Nephron progenitor cell (in vitro differentiated cells): ENCODE data around the gene WDR49.

ENCODE experiments used
- DNase-seq: peaks from one replicate; pipeline ENCODE4 v3.0.0; 2021
- H3K27ac Mint-ChIP-seq: 2 replicates; pipeline ENCODE4 v1.8.0; 2021; ENCODE audit warnings: mild to moderate bottlenecking, moderate library complexity, mixed read lengths
- H3K27me3 Mint-ChIP-seq: 2 replicates; pipeline ENCODE4 v1.8.0; 2021; ENCODE audit warnings: mild to moderate bottlenecking, low read depth, mixed read lengths; ENCODE audit not compliant: poor library complexity
- H3K36me3 Mint-ChIP-seq: 2 replicates; pipeline ENCODE4 v1.8.0; 2021; ENCODE audit warnings: low read depth, mixed read lengths
- H3K4me1 Mint-ChIP-seq: 2 replicates; pipeline ENCODE4 v1.8.0; 2021; ENCODE audit warnings: mixed read lengths
- H3K4me3 Mint-ChIP-seq: 2 replicates; pipeline ENCODE4 v1.8.0; 2021; ENCODE audit warnings: mild to moderate bottlenecking, moderate library complexity, mixed read lengths
- H3K9me3 Mint-ChIP-seq: 2 replicates; pipeline ENCODE4 v1.8.0; 2021; ENCODE audit warnings: mild to moderate bottlenecking, moderate library complexity, mixed read lengths
- CTCF ChIP-seq: fragments of 200-600 bp; sonication (generic); IDR thresholded peaks from 2 replicates; pipeline ENCODE4 v1.5.0; 2021; ENCODE audit warnings: antibody characterized with exemption

WDR49 gene

DNA sequence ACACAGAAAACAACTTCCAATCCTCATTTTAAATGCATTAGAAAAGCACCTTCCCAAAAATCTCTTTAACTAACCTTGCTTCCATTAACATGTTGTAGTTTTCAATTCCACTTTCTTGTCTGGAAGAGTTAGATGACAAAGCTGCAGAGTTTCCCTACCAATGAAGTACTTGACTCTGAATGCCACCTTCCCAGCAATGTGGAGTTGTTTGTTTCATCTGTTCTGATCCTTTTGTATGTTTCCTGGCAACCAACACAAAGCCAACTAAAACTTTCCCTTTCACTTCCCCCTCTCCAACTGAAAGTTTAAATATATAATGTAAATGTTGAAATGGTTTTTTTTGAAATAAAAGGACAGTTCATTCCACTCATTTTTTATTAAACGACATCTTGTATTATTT lies at the start of gene WDR49:
Gene WDR49 (minus strand): TSS at position 183 of the 400 bp plus-strand sequence. CDS start 517 bp downstream, outside the sequence.
- no peak within 1 kb of the TSS for H3K4me3 Mint-ChIP-seq
- no peaks in the 10 kb centered on the region for H3K9me3 Mint-ChIP-seq
- peaks cover 8% of the 10 kb centered on the region for H3K4me1 Mint-ChIP-seq
- no peaks in the 10 kb centered on the region for H3K36me3 Mint-ChIP-seq
- no peak for DNase-seq
- no peak within 1 kb of the TSS for H3K27ac Mint-ChIP-seq
- no peaks in the 10 kb centered on the region for H3K27me3 Mint-ChIP-seq
- TF ChIP-seq CTCF = no peak

GRCh38 chr3:167700926-167701325 lies 47.2 kb upstream of the WDR49 start:
- TF ChIP-seq CTCF = no peak
- DNase-seq = no peak
- Mint-ChIP-seq H3K9me3 (no peaks in the 10 kb centered on the region), H3K36me3 (peaks cover 33% of the 10 kb centered on the region), H3K27me3 (no peaks in the 10 kb centered on the region), H3K4me1 (no peaks in the 10 kb centered on the region), H3K27ac (no peak overlapping the region), H3K4me3 (no peak overlapping the region)

DNA sequence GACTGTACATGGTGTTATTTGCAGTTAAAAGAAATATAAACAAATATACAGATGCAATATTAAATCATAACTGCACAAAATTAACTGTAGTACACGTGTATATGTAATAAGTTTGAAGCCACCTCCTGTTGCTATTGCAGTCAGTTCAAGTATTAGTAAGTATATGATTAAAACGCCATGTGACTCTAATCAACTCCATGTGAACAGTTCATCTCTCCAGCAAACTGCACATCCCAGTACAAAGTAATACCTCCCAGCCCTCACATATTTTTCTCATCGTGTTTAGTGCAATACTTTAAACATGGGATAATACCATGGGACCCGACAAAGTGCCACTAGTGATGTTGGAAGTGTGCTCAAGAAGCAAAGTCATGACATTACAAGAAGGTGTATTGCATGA lies 46.3 kb upstream of the WDR49 start:
- H3K36me3 Mint-ChIP-seq = peaks cover 41% of the 10 kb centered on the region
- no peak overlapping the region for H3K4me3 Mint-ChIP-seq
- no peaks in the 10 kb centered on the region for H3K27me3 Mint-ChIP-seq
- H3K4me1 Mint-ChIP-seq = no peaks in the 10 kb centered on the region
- no peaks in the 10 kb centered on the region for H3K9me3 Mint-ChIP-seq
- TF ChIP-seq CTCF = no peak
- H3K27ac Mint-ChIP-seq = no peak overlapping the region
- no peak for DNase-seq

DNA sequence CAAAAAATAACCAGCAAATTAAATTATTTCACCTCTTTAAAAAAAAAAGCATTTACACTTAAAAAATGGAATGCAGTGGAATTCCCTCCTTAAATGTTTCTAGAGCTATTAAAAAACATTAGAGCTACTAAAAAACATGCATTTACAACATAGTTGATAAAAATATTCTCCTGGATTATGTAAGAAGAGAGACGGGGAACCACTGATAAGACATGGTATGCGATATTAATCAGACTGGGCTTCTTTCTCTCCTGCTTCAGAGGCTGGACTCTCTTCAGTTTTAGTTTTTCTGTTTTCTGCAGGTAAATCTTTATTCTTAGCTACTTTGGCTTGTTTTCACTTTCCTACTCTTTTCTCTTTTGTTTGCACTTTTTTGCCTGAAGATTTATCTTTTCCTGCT lies 40.4 kb upstream of the WDR49 start:
- Mint-ChIP-seq H3K4me3 (no peak overlapping the region), H3K4me1 (no peaks in the 10 kb centered on the region), H3K36me3 (peaks cover 32% of the 10 kb centered on the region), H3K27me3 (no peaks in the 10 kb centered on the region), H3K27ac (peak overlapping the region; percentile 73), H3K9me3 (no peaks in the 10 kb centered on the region)
- DNase-seq = no peak
- no peak for TF ChIP-seq CTCF

- H3K36me3 Mint-ChIP-seq = peaks cover 29% of the 10 kb centered on the region
- H3K4me3 Mint-ChIP-seq = no peak overlapping the region
- DNase-seq = no peak
- H3K27ac Mint-ChIP-seq = no peak overlapping the region
- no peaks in the 10 kb centered on the region for H3K4me1 Mint-ChIP-seq
- no peak for TF ChIP-seq CTCF
- no peaks in the 10 kb centered on the region for H3K9me3 Mint-ChIP-seq
- H3K27me3 Mint-ChIP-seq = no peaks in the 10 kb centered on the region
These were observed 37.6 kb upstream of the WDR49 start for GRCh38 chr3:167691366-167691765.

- Mint-ChIP-seq H3K4me1 (no peaks in the 10 kb centered on the region), H3K36me3 (peaks cover 21% of the 10 kb centered on the region), H3K9me3 (no peaks in the 10 kb centered on the region), H3K4me3 (no peak overlapping the region), H3K27ac (no peak overlapping the region), H3K27me3 (no peaks in the 10 kb centered on the region)
- peak; percentile 54 for DNase-seq
- TF ChIP-seq CTCF = peak; percentile 76
These were observed 30.7 kb upstream of the WDR49 start for GRCh38 chr3:167684388-167684993.
